ENCODE results near the gene RAB11FIP2.

- TF ChIP-seq SIN3A (IDR thresholded peaks at IDR 0.05; ENCODE audit: borderline replicate concordance, insufficient read depth, low read length) (no peak), REST (IDR thresholded peaks at IDR 0.05; ENCODE audit: insufficient read depth in 1 of 2, low read depth in 2 of 2, low read length in 2 of 2) (no peak), TAF1 (IDR thresholded peaks at IDR 0.05; ENCODE audit: borderline replicate concordance, insufficient read depth, low read length) (no peak), POLR2AphosphoS5 (IDR thresholded peaks at IDR 0.05; ENCODE audit: low read depth, low read length) (no peak)
Observed at GRCh38 chr10:118031351-118032075, 15.2 kb downstream of the RAB11FIP2 start.
